Duodenal mucosa (tissue), 2 donors: ENCODE results near the gene RNU1-4.
"Not testable (repeated sequence)": the region's sequence is repeated elsewhere in the genome, so short reads cannot be mapped to it uniquely, and the experiment has no call there.

Experiments used
- H3K27ac ChIP-seq: one replicate; pipeline ENCODE4 v1.7.0; 2013; ENCODE audit warnings: low read depth, low read length
- H3K27me3 ChIP-seq, 2 donors: one replicate each; pipeline ENCODE4 v1.7.0; 2013; ENCODE audit warnings: low read length in 2 of 2, control low read depth in 1 of 2; ENCODE audit not compliant: insufficient read depth in 2 of 2, control insufficient read depth in 1 of 2
- H3K36me3 ChIP-seq, 2 donors: one replicate each; pipeline ENCODE4 v1.7.0; 2013; ENCODE audit warnings: low read length in 2 of 2, control low read depth in 1 of 2; ENCODE audit not compliant: insufficient read depth in 2 of 2, control insufficient read depth in 1 of 2
- H3K4me1 ChIP-seq, 2 donors: one replicate each; pipeline ENCODE4 v1.7.0; 2013; ENCODE audit warnings: low read length in 2 of 2, control low read depth in 1 of 2; ENCODE audit not compliant: insufficient read depth in 2 of 2, control insufficient read depth in 1 of 2
- H3K4me3 ChIP-seq, 2 donors: one replicate each; pipeline ENCODE4 v1.7.0; 2013; ENCODE audit warnings: low read length in 2 of 2, low read depth in 1 of 2
- H3K9ac ChIP-seq, 2 donors: one replicate each; pipeline ENCODE4 v1.7.0; 2013; ENCODE audit warnings: low read length in 2 of 2, low read depth in 1 of 2
- H3K9me3 ChIP-seq, 2 donors: one replicate each; pipeline ENCODE4 v1.7.0; 2013; ENCODE audit warnings: low read length in 2 of 2, control low read depth in 1 of 2; ENCODE audit not compliant: control insufficient read depth in 1 of 2

The RNU1-4 gene

GRCh38 chr1:16700138-16700895, 40.0 kb upstream of the RNU1-4 start:
- H3K27me3 ChIP-seq, H3K9ac ChIP-seq, H3K9me3 ChIP-seq, H3K27ac ChIP-seq, H3K4me1 ChIP-seq, H3K4me3 ChIP-seq, H3K36me3 ChIP-seq: not testable (repeated sequence)

DNA sequence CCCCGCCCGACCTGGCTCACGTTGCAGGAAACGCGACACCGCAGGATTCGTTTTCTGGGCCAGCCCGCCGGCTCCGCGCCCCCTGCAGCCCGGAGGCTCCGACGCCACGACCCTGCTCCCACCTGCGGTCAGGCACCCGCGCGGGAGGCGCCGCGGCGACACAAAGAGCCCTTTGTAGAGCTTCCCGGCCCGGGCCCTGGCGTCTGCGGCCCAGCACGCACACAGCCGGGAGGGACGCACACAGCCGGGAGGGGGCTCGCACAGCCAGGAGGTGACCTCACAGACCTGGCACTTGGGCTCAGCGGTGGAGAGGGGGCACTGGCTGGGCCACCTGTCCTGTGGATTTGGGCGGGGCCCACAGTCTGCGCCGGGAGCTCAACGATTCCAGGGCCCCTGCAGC, 39.1 kb upstream of the RNU1-4 start:
- H3K27ac ChIP-seq, H3K9ac ChIP-seq, H3K36me3 ChIP-seq, H3K9me3 ChIP-seq, H3K4me3 ChIP-seq, H3K4me1 ChIP-seq, H3K27me3 ChIP-seq: not testable (repeated sequence)

GRCh38 chr1:16702280-16702679, 38.0 kb upstream of the RNU1-4 start:
- not testable (repeated sequence) for H3K9me3 ChIP-seq, H3K4me1 ChIP-seq, H3K4me3 ChIP-seq, H3K36me3 ChIP-seq, H3K27ac ChIP-seq, H3K9ac ChIP-seq, H3K27me3 ChIP-seq

DNA sequence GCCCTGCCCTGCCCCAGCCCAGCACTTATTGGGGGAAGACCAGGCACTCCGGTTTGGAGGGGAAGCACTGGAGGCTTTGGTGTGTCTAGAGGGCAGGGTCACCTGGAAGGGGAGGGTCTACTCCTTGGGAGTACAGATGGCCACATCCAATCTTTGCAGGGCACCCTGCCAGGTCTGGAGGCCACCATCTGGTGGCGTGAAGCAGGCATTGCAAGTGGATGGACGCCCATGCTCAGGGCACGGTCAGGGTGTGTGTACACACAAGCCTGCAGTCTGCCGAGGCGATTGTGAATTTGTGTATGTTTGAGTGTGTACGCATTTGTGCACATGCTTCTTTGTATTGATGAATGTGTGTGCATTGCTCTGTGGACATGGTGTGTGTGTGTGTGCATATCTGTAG, 37.2 kb upstream of the RNU1-4 start:
- H3K9ac ChIP-seq, H3K27ac ChIP-seq, H3K27me3 ChIP-seq, H3K4me3 ChIP-seq, H3K36me3 ChIP-seq, H3K9me3 ChIP-seq, H3K4me1 ChIP-seq: not testable (repeated sequence)

GRCh38 chr1:16703602-16704001, 36.7 kb upstream of the RNU1-4 start:
- not testable (repeated sequence) for H3K36me3 ChIP-seq, H3K4me3 ChIP-seq, H3K4me1 ChIP-seq, H3K9me3 ChIP-seq, H3K27me3 ChIP-seq, H3K27ac ChIP-seq, H3K9ac ChIP-seq

DNA sequence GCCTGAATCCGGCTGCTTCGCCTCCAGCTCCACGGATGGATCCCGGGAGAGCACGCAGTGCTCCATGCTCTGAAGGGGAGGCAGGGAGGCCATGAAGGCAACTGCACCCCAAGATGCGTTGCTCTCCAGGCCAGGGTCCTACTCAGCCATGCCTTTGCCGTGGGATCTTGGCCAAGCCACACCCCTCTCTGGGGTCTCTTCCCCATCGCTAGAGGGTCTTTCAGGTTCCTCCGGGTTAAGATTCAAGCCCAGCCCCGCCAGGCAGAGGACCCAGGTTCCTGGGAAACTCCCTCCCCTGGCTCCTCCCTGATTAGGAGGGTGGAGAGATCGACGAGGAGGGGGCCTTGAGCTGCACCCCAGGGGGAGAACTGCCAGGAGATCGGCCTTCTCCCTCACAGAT, 36.2 kb upstream of the RNU1-4 start:
- H3K4me1 ChIP-seq, H3K36me3 ChIP-seq, H3K27ac ChIP-seq: not testable (repeated sequence)

DNA sequence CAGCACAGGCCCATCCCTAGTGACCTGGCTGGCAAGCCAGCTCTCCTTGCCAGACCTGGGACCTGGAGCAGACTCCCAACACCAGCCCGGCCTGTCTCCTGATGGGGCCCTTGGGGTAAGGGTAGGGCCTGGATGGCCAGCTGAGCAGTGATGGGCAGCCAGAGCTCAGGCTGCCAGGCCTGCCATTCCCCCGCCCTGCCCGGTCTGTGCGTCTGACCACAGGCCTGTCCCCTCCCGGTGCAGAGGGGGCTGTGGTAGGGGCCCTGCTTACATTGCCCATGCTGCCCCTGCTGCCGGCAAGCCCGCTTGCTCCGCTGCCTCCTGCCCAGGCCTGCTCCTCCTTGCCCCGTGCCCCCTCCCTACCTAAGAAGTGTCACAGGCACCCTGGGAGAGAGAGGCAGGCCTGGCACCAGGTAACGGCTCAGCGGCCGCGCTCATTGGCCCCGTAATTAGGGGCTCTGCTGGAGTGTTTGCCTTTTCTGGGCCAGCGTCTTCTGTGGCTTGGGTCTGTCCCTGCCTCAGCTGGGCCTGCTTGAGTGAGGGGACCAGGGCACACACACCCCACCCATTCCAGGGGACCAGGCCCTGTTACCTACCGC, 35.7 kb upstream of the RNU1-4 start:
- H3K4me1 ChIP-seq, H3K36me3 ChIP-seq, H3K4me3 ChIP-seq, H3K9ac ChIP-seq, H3K9me3 ChIP-seq, H3K27ac ChIP-seq, H3K27me3 ChIP-seq: not testable (repeated sequence)

More for the DNA sequence above, 36.2 kb upstream of the RNU1-4 start:
- H3K9ac ChIP-seq, H3K9me3 ChIP-seq, H3K27me3 ChIP-seq, H3K4me3 ChIP-seq: not testable (repeated sequence)

DNA sequence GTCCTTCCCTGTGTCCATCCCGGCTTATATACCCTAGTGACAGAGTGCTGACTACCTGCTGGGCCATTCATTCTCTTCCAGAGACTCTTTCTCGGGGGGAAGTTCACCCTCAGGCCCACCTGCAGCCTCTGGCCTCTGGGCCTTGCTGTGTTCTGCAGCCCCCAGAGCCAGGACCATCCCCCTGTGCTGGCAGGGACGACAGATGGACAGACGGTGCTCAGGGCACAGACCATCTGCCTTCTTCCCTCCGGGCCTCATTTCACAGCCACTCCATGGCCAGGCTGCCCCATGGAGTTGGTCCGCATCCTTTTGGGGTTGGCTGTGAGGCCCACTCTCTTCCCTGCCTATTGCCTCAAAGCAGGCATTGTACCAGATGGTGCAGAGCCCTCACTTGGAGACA, 34.0 kb upstream of the RNU1-4 start:
- not testable (repeated sequence) for H3K36me3 ChIP-seq, H3K4me3 ChIP-seq, H3K9me3 ChIP-seq, H3K27ac ChIP-seq, H3K27me3 ChIP-seq, H3K9ac ChIP-seq, H3K4me1 ChIP-seq

- not testable (repeated sequence) for H3K4me1 ChIP-seq, H3K27ac ChIP-seq, H3K9me3 ChIP-seq, H3K9ac ChIP-seq, H3K4me3 ChIP-seq, H3K36me3 ChIP-seq, H3K27me3 ChIP-seq
These were observed 32.9 kb upstream of the RNU1-4 start for GRCh38 chr1:16707130-16708093.

- H3K4me1 ChIP-seq, H3K36me3 ChIP-seq, H3K9me3 ChIP-seq, H3K27me3 ChIP-seq, H3K27ac ChIP-seq, H3K9ac ChIP-seq, H3K4me3 ChIP-seq: not testable (repeated sequence)
These were observed 31.6 kb upstream of the RNU1-4 start for GRCh38 chr1:16708704-16709103.
